ENCODE data around the gene GOLGA5.

The GOLGA5 gene

GRCh38 chr14:92883066-92883465 is 89.0 kb downstream of the GOLGA5 start:
- no peak for DNase-seq

DNA sequence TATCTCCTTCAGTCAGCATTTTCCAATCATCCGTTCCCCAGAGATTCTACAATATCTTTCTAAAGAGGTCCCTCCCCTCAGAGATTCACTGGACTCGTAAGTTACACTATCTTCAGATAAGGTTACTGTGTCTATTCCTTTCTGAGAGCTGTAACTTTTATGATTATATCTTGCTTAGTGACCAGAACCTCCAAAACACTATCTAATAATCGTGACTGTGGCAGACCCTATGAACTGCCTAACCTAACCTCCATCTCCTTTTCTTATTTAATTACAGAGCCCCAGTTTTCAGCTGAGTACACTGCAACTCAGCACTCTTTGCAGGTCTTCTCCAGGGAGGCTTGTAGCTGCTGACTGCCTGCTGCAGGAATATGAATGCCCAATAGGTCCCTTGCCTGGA is 90.3 kb downstream of the GOLGA5 start:
- no peak for DNase-seq

DNA sequence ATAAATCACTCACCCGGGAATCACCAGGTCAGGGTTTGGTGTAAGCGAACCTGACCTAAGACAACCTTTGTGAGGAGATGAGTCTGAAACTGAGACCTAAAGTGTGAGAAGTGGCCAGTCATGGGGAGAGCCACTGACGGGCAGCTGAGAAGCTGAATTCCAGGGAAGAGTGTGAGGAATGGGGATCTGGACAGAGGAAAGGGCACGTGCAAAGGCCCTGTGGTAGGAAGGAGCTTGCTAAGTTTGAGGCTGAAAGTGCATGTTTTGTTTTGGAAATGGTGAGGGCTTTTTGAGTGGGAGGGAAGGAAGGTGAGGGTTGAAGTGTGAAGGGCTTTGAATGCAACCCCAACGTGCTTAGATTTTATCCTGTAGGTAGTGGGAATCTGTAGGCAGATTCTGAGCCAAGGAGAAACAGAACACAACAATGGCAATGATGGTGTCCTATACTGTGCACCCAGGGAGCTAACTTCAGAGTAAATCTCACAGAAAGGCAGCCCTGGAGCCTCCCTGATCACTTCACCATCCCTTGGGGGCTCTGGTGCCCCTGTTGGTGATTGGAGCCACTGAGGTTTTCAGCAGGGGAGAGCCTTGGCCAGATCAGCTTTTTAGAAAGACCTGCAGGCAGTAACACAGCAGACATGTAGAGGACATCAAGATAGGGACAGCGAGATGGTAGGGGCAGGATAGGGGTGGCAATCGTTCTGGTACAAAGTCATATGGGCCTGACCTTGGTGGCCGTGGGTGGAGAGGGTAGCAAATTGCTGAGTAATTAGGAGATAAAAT is 91.4 kb downstream of the GOLGA5 start:
- no peak for DNase-seq

DNA sequence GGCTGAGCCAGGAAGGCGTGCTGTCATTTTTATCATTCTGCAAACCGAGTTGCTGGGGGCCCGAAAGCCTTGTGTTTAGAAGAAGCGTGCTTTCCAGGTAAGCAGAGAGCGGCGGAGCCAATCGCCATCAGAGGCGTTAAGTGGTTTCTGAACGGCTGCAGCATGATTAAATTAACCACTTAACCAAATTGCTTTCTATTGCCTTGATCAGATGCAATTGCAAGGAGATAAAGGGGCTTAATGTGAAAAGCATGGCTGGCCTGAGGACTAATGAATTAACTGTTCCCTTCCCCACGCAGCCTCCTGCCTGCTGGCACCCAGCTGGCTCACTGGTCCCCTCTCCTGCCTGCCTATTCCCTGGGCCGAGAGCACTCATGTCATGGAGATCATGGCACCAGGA is 92.2 kb downstream of the GOLGA5 start:
- DNase-seq, result no peak

DNA sequence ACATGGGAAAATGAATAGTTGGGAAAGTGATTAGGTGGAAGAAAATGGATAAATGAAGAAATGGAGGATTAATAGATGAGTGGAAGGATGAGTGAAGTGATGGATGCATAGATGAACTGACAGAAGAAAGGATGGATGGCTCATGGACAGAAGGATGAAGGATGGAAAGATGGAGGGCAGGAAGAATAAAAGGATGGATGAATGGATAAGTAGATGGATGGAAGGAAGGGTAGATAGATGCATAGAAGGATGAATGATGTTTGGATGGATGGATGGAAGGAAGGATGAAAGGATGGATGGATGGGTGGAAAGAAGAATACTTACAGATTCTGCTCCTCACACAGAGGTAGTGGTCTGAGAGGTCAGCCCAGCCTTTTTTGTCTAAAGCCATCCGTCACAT is 93.1 kb downstream of the GOLGA5 start:
- no peak for DNase-seq

- peak; percentile 73 to 83 (median 79) for DNase-seq
Observed at GRCh38 chr14:92888896-92889295, 94.8 kb downstream of the GOLGA5 start.

Measured in suppressor macrophage treated with lipopolysaccharide for 1 hour (primary cell).